Peyer's patch (tissue), 4 donors: ENCODE data around the gene SIRT2. TPM values are rescaled to one million over a fixed set of nuclear protein-coding genes. Genes with fewer than 3 reads are reported as not detected.

ENCODE experiments used
- DNase-seq, 3 donors: peaks; one replicate each; pipeline ENCODE4 v3.0.0-alpha.2; 2017 to 2019
- H3K27ac ChIP-seq, 4 donors: fragments of 200-600 bp; sonication (generic); one replicate each; pipeline ENCODE4 v1.5.1; 2016 to 2019
- H3K27me3 ChIP-seq, 2 donors: fragments of 200-600 bp; sonication (generic); one replicate each; pipeline ENCODE4 v1.5.1; 2019
- H3K36me3 ChIP-seq, 3 donors: fragments of 200-600 bp; sonication (generic); one replicate each; pipeline ENCODE4 v1.5.1; 2016 to 2019
- H3K4me1 ChIP-seq, 4 donors: fragments of 200-600 bp; sonication (generic); one replicate each; pipeline ENCODE4 v1.5.1; 2016 to 2019
- H3K4me3 ChIP-seq, 4 donors: fragments of 200-600 bp; sonication (generic); 1 replicate in 3 of 4; 2 replicates in 1 of 4; pipeline ENCODE4 v1.5.1; 2016 to 2019; ENCODE audit warnings: mild to moderate bottlenecking in 1 of 4
- H3K9me3 ChIP-seq, 4 donors: fragments of 200-600 bp; sonication (generic); one replicate each; pipeline ENCODE4 v1.5.1; 2016 to 2019; ENCODE audit warnings: mild to moderate bottlenecking in 1 of 4
- POLR2A ChIP-seq, 2 donors: fragments of 450-650 bp; IDR thresholded peaks; one replicate each; pipeline ENCODE4 v1.5.1; 2017; ENCODE audit warnings: antibody characterized with exemption in 2 of 2, mild to moderate bottlenecking in 2 of 2, moderate library complexity in 2 of 2
- total RNA-seq, 4 donors: library from RNA; depleted of rRNA; stranded (reverse); fragments of >200 nt; gene quantifications; one replicate each; pipeline ENCODE4 v1.1.0, GENCODE V29; 2016
- TF ChIP-seq, protein P1 (sequence below), 6 experiments: fragments of 450-650 bp in 4 of 6; fragments of 200-600 bp in 2 of 6; sonication (generic) in 1 of 6; IDR thresholded peaks; one replicate each; pipeline ENCODE4 v1.5.1; 2017 to 2019; ENCODE audit warnings: antibody characterized with exemption in 6 of 6, mild to moderate bottlenecking in 3 of 6, moderate library complexity in 1 of 6

Gene SIRT2
- total RNA-seq, 4 donors from 2014 or later, result 40.4 to 90.9 (median 78.6) TPM

DNA sequence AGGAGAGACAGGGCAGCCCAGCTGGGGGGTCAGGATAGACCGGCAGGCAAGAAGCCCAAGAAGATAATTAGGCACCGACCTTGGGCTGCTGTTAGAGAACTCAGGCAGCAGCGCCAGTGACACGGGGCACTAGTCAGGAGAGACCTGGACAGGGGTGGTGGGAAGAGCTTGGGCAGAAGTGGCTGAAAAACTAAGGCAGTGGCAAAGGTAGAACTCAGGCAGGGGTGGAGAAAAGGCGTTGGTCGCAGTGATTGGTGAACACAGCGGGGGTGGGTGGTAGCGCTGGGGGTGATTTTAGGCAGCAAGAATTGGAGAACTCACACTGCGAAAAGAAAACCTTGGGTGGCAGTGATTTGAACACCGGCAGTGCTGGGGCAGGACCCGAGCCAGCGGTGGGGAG lies 8.3 kb upstream of the SIRT2 start:
- H3K27me3 ChIP-seq, result no peaks in the 10 kb centered on the region
- TF ChIP-seq, protein P1, sequence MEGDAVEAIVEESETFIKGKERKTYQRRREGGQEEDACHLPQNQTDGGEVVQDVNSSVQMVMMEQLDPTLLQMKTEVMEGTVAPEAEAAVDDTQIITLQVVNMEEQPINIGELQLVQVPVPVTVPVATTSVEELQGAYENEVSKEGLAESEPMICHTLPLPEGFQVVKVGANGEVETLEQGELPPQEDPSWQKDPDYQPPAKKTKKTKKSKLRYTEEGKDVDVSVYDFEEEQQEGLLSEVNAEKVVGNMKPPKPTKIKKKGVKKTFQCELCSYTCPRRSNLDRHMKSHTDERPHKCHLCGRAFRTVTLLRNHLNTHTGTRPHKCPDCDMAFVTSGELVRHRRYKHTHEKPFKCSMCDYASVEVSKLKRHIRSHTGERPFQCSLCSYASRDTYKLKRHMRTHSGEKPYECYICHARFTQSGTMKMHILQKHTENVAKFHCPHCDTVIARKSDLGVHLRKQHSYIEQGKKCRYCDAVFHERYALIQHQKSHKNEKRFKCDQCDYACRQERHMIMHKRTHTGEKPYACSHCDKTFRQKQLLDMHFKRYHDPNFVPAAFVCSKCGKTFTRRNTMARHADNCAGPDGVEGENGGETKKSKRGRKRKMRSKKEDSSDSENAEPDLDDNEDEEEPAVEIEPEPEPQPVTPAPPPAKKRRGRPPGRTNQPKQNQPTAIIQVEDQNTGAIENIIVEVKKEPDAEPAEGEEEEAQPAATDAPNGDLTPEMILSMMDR (IDR thresholded peaks at IDR 0.05), result no peak
- TF ChIP-seq POLR2A (IDR thresholded peaks at IDR 0.05), result no peak
- no peak overlapping the region for H3K4me3 ChIP-seq
- H3K4me1 ChIP-seq, result peaks cover 0 to 10% (median 0%) of the 10 kb centered on the region in 4 donors
- no peak for DNase-seq
- no peak overlapping the region for H3K27ac ChIP-seq
- H3K36me3 ChIP-seq, result peaks cover 0 to 31% (median 0%) of the 10 kb centered on the region in 3 donors
- no peaks in the 10 kb centered on the region for H3K9me3 ChIP-seq

GRCh38 chr19:38907227-38907626 lies 7.8 kb upstream of the SIRT2 start:
- no peak for DNase-seq
- Histone ChIP-seq H3K36me3 (peaks cover 0 to 31% (median 0%) of the 10 kb centered on the region in 3 donors), H3K27me3 (no peaks in the 10 kb centered on the region), H3K4me3 (no peak overlapping the region), H3K9me3 (no peaks in the 10 kb centered on the region), H3K27ac (no peak overlapping the region), H3K4me1 (peaks cover 0 to 10% (median 0%) of the 10 kb centered on the region in 4 donors)
- TF ChIP-seq, protein P1 (IDR thresholded peaks at IDR 0.05), result no peak
- TF ChIP-seq POLR2A (IDR thresholded peaks at IDR 0.05), result no peak

DNA sequence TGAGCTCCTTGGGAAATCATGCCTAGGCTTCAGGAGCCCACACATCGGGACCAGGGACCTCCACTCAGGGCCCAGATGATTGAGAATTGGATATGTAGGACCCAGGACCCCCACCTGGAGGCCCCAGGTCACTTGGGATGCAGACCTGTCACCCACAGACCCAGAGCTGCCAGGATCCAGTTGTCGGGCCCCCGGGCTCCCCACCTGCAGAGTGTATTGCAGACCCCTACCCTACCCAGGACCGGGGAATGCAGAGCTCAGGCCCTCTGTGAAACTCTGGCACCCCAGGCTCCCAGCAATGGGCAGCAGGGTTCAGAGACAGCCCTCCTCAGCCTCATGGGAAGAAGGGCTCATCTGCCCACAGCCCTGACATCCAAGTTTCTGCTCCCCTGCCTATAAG lies 6.2 kb upstream of the SIRT2 start:
- H3K4me1 ChIP-seq, result peaks cover 0 to 20% (median 0%) of the 10 kb centered on the region in 4 donors
- TF ChIP-seq POLR2A (IDR thresholded peaks at IDR 0.05), result no peak
- TF ChIP-seq, protein P1 (IDR thresholded peaks at IDR 0.05), result no peak
- no peak overlapping the region for H3K4me3 ChIP-seq
- no peak overlapping the region for H3K27ac ChIP-seq
- H3K9me3 ChIP-seq, result no peaks in the 10 kb centered on the region
- peaks cover 0 to 31% (median 0%) of the 10 kb centered on the region in 3 donors for H3K36me3 ChIP-seq
- no peak for DNase-seq
- no peaks in the 10 kb centered on the region for H3K27me3 ChIP-seq

DNA sequence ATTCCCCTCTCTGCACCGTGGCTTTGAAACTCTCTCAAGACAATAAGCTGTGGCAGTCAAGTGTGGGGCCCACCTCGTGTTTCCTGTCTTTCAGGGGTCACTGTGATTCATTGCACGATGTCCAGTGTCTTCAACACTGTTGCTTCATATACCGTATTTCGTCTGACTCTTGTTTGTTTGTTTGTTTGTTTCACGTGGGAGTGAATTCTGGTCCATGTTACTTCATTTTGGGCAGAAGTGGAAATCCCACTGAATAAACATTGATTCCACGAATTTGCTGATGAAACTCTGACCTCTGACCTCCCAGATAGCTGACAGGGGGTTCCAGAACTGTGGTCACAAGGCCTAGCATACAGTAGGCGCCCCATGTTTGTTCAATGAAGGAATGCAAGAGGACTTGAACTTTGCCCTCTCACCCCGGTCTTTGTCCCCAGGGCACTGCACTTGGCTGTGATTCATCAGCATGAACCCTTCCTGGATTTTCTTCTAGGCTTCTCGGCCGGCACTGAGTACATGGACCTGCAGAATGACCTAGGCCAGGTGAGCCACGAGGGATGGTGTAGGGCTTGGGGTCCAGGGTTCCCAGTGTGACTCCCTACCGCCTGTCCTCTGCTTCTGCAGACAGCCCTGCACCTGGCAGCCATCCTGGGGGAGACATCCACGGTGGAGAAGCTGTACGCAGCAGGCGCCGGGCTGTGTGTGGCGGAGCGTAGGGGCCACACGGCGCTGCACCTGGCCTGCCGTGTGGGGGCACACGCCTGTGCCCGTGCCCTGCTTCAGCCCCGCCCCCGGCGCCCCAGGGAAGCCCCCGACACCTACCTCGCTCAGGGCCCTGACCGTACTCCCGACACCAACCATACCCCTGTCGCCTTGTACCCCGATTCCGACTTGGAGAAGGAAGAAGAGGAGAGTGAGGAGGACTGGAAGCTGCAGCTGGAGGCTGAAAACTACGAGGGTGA lies 5.4 kb upstream of the SIRT2 start:
- H3K4me3 ChIP-seq, result no peak overlapping the region
- TF ChIP-seq, protein P1 (IDR thresholded peaks at IDR 0.05), result no peak
- no peak for TF ChIP-seq POLR2A (IDR thresholded peaks at IDR 0.05)
- peaks cover 0 to 31% (median 0%) of the 10 kb centered on the region in 3 donors for H3K36me3 ChIP-seq
- no peaks in the 10 kb centered on the region for H3K27me3 ChIP-seq
- peak in 2 of 3 donors; percentile 68 to 78 for DNase-seq
- no peaks in the 10 kb centered on the region for H3K9me3 ChIP-seq
- peak overlapping the region in 2 of 4 donors; percentile 12 to 13 for H3K27ac ChIP-seq
- H3K4me1 ChIP-seq, result peaks cover 0 to 24% (median 0%) of the 10 kb centered on the region in 4 donors

- no peak for TF ChIP-seq POLR2A (IDR thresholded peaks at IDR 0.05)
- TF ChIP-seq, protein P1 (IDR thresholded peaks at IDR 0.05), result no peak
- Histone ChIP-seq H3K27ac (no peak overlapping the region), H3K27me3 (no peaks in the 10 kb centered on the region), H3K9me3 (no peaks in the 10 kb centered on the region), H3K36me3 (peaks cover 0 to 17% (median 0%) of the 10 kb centered on the region in 3 donors), H3K4me1 (peaks cover 0 to 35% (median 3%) of the 10 kb centered on the region in 4 donors), H3K4me3 (no peak overlapping the region)
- DNase-seq, result no peak
Measured at GRCh38 chr19:38901683-38902082, 2.3 kb upstream of the SIRT2 start.
